PC-3 (cell line): Measurements from ENCODE around the gene KCNH3.

Experiments
- CTCF ChIP-seq: fragments of 300-600 bp; sonication (generic); conservative IDR thresholded peaks from 2 replicates; pipeline ENCODE4 v1.5.1; 2017; ENCODE audit warnings: antibody characterized with exemption, low read depth, mild to moderate bottlenecking, low read length
- EZH2 ChIP-seq: fragments of 300-600 bp; sonication (generic); IDR thresholded peaks from one replicate; pipeline ENCODE4 v1.6.1; 2017; ENCODE audit warnings: antibody characterized with exemption, mild to moderate bottlenecking, low read length; ENCODE audit not compliant: unreplicated experiment
- EZH2phosphoT487 ChIP-seq: fragments of 300-600 bp; sonication (generic); IDR thresholded peaks from 2 replicates; pipeline ENCODE4 v1.6.1; 2018; ENCODE audit warnings: mild to moderate bottlenecking, antibody characterized with exemption, low read length, borderline replicate concordance

DNA sequence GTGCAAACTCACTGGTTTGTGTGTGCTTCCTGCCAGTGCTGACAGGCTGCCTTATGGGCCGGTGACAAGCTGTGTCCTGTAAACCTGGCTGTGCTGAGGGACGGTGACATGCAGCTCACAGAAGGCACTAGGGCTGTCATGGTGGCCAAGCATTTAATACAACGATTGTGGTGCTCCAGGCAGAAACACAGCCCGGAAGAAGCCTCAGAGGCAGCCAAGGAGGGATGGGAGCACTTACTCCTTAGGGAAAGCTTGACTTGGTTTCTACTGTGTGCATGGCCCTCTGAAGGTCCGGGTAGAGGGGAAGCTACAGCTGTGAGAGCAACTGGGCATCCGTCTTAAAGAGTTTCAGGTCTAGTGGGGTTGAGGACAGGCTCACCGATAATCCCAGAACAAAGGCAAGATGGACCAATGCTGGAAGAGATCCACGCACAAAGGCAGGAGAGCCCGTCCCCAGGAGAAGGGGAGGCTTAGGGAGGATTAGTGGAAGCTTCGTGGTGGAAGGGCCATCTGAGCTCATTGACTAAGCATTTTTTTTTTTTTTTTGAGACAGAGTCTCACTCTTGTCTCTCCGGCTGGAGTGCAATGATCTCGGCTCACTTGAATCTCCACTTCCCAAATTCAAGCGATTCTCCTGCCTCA, 39.8 kb downstream of the KCNH3 start:
- TF ChIP-seq CTCF (no peak), EZH2 (no peak), EZH2phosphoT487 (no peak)
